Astrocyte (in vitro differentiated cells and primary cell): ENCODE results near the gene TMEM95. TPM values are rescaled to one million over a fixed set of nuclear protein-coding genes. Genes with fewer than 3 reads are reported as not detected.
A peak's percentile ranks its signal among the peaks of the same experiment; 100 is the strongest.

Source experiments
- DNase-seq: peaks from one replicate; pipeline ENCODE4 v3.0.0-alpha.2; 2010; ENCODE audit warnings: low read depth
- FAIRE-seq: peaks from 2 replicates; lab custom pipeline; 2011; peaks lifted over from hg19 to GRCh38; lab: Jason Lieb, UNC
- H2AFZ ChIP-seq: 2 replicates; pipeline ENCODE4 v1.6.0; 2012; ENCODE audit warnings: low read depth, low read length, inconsistent platforms
- H3K27ac ChIP-seq: 2 replicates; pipeline ENCODE4 v1.5.1; 2011; ENCODE audit warnings: low read depth, low read length, inconsistent platforms
- H3K27me3 ChIP-seq: 2 replicates; pipeline ENCODE4 v1.6.0; 2011; ENCODE audit warnings: low read length, inconsistent platforms; ENCODE audit not compliant: insufficient read depth
- H3K36me3 ChIP-seq: 2 replicates; pipeline ENCODE4 v1.5.1; 2011; ENCODE audit warnings: low read length, inconsistent platforms; ENCODE audit not compliant: insufficient read depth
- H3K4me1 ChIP-seq: 2 replicates; pipeline ENCODE4 v1.5.1; 2011; ENCODE audit warnings: low read length, inconsistent platforms; ENCODE audit not compliant: insufficient read depth
- H3K4me2 ChIP-seq: 2 replicates; pipeline ENCODE4 v1.6.0; 2012; ENCODE audit warnings: low read length, inconsistent platforms
- H3K4me3 ChIP-seq: 2 replicates; pipeline ENCODE4 v1.5.1; 2011; ENCODE audit warnings: low read depth, mild to moderate bottlenecking, low read length, inconsistent platforms; ENCODE audit not compliant: insufficient read depth
- H3K79me2 ChIP-seq: 2 replicates; pipeline ENCODE4 v1.6.0; 2012; ENCODE audit warnings: mild to moderate bottlenecking, low read length, inconsistent platforms; ENCODE audit not compliant: insufficient read depth
- H3K9ac ChIP-seq: 2 replicates; pipeline ENCODE4 v1.6.0; 2012; ENCODE audit warnings: mild to moderate bottlenecking, low read length, inconsistent platforms
- H3K9me3 ChIP-seq: 2 replicates; pipeline ENCODE4 v1.5.1; 2012; ENCODE audit warnings: low read depth, mild to moderate bottlenecking, low read length, inconsistent platforms; ENCODE audit not compliant: insufficient read depth
- H4K20me1 ChIP-seq: 2 replicates; pipeline ENCODE4 v1.6.0; 2012; ENCODE audit warnings: low read length, inconsistent platforms; ENCODE audit not compliant: insufficient read depth
- H3K27ac Mint-ChIP-seq: one replicate; pipeline ENCODE4 v1.8.0; 2021; ENCODE audit warnings: mild to moderate bottlenecking, mixed read lengths; ENCODE audit not compliant: unreplicated experiment
- H3K27me3 Mint-ChIP-seq: one replicate; pipeline ENCODE4 v1.8.0; 2021; ENCODE audit warnings: low read depth, mixed read lengths; ENCODE audit not compliant: unreplicated experiment
- H3K36me3 Mint-ChIP-seq: one replicate; pipeline ENCODE4 v1.8.0; 2021; ENCODE audit warnings: low read depth, mixed read lengths; ENCODE audit not compliant: unreplicated experiment
- H3K4me1 Mint-ChIP-seq: one replicate; pipeline ENCODE4 v1.8.0; 2021; ENCODE audit warnings: low read depth, mixed read lengths; ENCODE audit not compliant: unreplicated experiment
- H3K4me3 Mint-ChIP-seq: one replicate; pipeline ENCODE4 v1.8.0; 2021; ENCODE audit warnings: mild to moderate bottlenecking, moderate library complexity, mixed read lengths; ENCODE audit not compliant: unreplicated experiment
- H3K9me3 Mint-ChIP-seq: one replicate; pipeline ENCODE4 v1.8.0; 2021; ENCODE audit warnings: mild to moderate bottlenecking, mixed read lengths; ENCODE audit not compliant: unreplicated experiment
- EZH2 ChIP-seq: IDR thresholded peaks from 2 replicates; pipeline ENCODE4 v1.6.1; 2012; ENCODE audit warnings: mild to moderate bottlenecking, low read length, inconsistent platforms; ENCODE audit not compliant: insufficient read depth
- total RNA-seq: library from RNA; stranded (reverse); gene quantifications from 2 replicates; pipeline ENCODE4 v1.2.1, GENCODE V29; 2021
- TF ChIP-seq, protein P1 (sequence below): IDR thresholded peaks from 2 replicates; pipeline ENCODE4 v1.5.1; 2011; ENCODE audit warnings: low read depth, mild to moderate bottlenecking, inconsistent platforms, low read length, moderate library complexity; ENCODE audit not compliant: insufficient read depth

TMEM95 gene
- total RNA-seq, 1 donor from 2014 or later = 0.30 TPM

DNA sequence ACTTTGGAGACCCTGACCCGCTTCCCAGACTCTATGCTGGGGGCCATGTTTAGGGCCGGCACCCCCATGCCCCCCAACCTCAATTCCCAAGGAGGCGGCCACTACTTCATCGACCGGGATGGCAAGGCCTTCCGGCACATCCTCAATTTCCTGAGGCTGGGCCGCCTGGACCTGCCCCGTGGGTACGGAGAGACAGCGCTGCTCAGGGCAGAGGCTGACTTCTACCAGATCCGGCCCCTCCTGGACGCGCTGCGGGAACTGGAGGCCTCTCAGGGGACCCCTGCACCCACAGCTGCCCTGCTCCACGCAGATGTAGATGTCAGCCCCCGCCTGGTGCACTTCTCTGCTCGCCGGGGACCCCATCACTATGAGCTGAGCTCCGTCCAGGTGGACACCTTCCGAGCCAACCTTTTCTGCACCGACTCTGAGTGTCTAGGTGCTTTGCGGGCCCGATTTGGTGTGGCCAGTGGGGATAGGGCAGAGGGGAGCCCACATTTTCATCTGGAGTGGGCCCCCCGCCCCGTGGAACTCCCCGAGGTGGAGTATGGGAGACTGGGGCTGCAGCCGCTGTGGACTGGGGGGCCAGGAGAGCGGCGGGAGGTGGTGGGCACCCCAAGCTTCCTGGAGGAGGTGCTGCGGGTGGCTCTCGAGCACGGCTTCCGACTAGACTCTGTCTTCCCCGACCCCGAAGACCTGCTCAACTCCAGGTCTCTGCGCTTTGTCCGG, 1.9 kb upstream of the TMEM95 start:
- Histone ChIP-seq H3K36me3 (no peaks in the 10 kb centered on the region), H4K20me1 (peaks cover 30% of the 10 kb centered on the region), H3K27ac (no peak overlapping the region), H3K27me3 (peaks cover 3% of the 10 kb centered on the region), H3K9ac (peak overlapping the region; percentile 99), H3K4me1 (peaks cover 32% of the 10 kb centered on the region), H3K4me2 (peak overlapping the region; percentile 97), H3K4me3 (peak overlapping the region; percentile 87), H3K79me2 (peaks cover 34% of the 10 kb centered on the region), H3K9me3 (no peaks in the 10 kb centered on the region), H2AFZ (no peak overlapping the region)
- Mint-ChIP-seq H3K27ac (peak overlapping the region; percentile 99), H3K27me3 (no peaks in the 10 kb centered on the region), H3K36me3 (no peaks in the 10 kb centered on the region), H3K9me3 (no peaks in the 10 kb centered on the region), H3K4me1 (peaks cover 21% of the 10 kb centered on the region), H3K4me3 (peak overlapping the region; percentile 94)
- TF ChIP-seq, protein P1, sequence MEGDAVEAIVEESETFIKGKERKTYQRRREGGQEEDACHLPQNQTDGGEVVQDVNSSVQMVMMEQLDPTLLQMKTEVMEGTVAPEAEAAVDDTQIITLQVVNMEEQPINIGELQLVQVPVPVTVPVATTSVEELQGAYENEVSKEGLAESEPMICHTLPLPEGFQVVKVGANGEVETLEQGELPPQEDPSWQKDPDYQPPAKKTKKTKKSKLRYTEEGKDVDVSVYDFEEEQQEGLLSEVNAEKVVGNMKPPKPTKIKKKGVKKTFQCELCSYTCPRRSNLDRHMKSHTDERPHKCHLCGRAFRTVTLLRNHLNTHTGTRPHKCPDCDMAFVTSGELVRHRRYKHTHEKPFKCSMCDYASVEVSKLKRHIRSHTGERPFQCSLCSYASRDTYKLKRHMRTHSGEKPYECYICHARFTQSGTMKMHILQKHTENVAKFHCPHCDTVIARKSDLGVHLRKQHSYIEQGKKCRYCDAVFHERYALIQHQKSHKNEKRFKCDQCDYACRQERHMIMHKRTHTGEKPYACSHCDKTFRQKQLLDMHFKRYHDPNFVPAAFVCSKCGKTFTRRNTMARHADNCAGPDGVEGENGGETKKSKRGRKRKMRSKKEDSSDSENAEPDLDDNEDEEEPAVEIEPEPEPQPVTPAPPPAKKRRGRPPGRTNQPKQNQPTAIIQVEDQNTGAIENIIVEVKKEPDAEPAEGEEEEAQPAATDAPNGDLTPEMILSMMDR = no peak
- TF ChIP-seq EZH2 = no peak
- no peak for DNase-seq
- FAIRE-seq = no peak

DNA sequence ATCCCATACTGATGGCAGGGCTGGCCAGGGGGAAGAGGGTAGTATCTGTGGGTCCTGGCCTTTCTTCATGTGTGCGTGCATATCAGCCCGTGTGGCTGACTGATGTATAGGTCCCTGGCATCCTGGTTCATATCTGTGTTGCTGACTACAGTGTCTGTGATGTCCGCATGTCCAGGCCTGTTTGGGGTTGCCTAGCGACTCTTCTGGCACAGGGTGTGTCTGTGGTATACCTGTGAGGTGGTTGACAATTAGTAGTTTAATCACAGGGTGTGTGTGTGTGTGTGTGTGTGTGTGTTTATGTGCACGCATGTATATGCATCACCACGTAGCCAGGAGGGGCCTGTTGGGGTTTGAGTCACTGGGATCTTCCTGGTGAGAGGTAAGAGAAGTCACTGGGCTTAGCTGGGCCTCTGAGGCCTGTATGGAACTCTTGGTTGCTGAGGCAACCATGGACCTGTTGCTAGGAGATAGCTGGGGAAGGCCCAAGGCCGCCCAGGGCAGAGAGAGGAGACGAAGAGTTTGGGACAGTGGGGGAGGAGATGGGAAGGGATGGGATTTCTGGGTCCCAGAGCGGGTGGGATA, 603 bp upstream of the TMEM95 start:
- DNase-seq (peak; percentile 63), FAIRE-seq (no peak)
- peaks cover 32% of the 10 kb centered on the region for H3K4me1 ChIP-seq
- no peaks in the 10 kb centered on the region for H3K9me3 ChIP-seq
- peaks cover 20% of the 10 kb centered on the region for H3K4me1 Mint-ChIP-seq
- peaks cover 25% of the 10 kb centered on the region for H4K20me1 ChIP-seq
- peak overlapping the region; percentile 94 for H3K4me3 Mint-ChIP-seq
- H3K27ac Mint-ChIP-seq = peak overlapping the region; percentile 80
- no peaks in the 10 kb centered on the region for H3K9me3 Mint-ChIP-seq
- peak overlapping the region; percentile 97 for H3K4me2 ChIP-seq
- H3K27me3 ChIP-seq = peaks cover 3% of the 10 kb centered on the region
- H3K27me3 Mint-ChIP-seq = no peaks in the 10 kb centered on the region
- no peaks in the 10 kb centered on the region for H3K36me3 ChIP-seq
- H3K9ac ChIP-seq = peak overlapping the region; percentile 30
- no peak overlapping the region for H2AFZ ChIP-seq
- H3K79me2 ChIP-seq = peaks cover 34% of the 10 kb centered on the region
- TF ChIP-seq, protein P1 = no peak
- no peak for TF ChIP-seq EZH2
- no peak overlapping the region for H3K4me3 ChIP-seq
- no peaks in the 10 kb centered on the region for H3K36me3 Mint-ChIP-seq
- H3K27ac ChIP-seq = no peak overlapping the region

DNA sequence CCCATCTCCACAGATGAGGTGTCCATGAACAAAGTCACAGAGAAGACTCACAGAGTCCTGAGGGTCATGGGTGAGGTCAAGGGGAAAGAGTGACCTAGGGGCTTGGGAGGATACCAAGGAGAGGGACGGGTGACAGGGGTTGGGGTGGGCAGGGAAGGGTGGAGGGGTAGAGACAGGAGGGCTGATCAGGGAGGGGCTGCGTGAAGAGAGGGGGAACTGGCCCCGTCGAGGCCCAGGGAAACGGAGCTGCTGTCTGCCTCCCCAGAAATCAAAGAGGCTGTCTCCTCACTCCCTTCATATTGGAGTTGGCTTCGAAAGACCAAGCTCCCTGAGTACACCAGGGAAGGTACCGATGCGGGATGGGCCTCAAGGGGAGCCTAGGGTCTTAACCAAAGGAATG, 617 bp downstream of the TMEM95 start:
- Histone ChIP-seq H4K20me1 (peaks cover 25% of the 10 kb centered on the region), H3K9ac (no peak overlapping the region), H3K79me2 (peaks cover 34% of the 10 kb centered on the region), H3K36me3 (no peaks in the 10 kb centered on the region), H3K27me3 (peaks cover 3% of the 10 kb centered on the region), H2AFZ (no peak overlapping the region), H3K4me1 (peaks cover 25% of the 10 kb centered on the region), H3K4me2 (no peak overlapping the region), H3K27ac (no peak overlapping the region), H3K4me3 (no peak overlapping the region), H3K9me3 (no peaks in the 10 kb centered on the region)
- DNase-seq (no peak), FAIRE-seq (no peak)
- H3K4me1 Mint-ChIP-seq = peaks cover 15% of the 10 kb centered on the region
- no peaks in the 10 kb centered on the region for H3K36me3 Mint-ChIP-seq
- H3K27me3 Mint-ChIP-seq = no peaks in the 10 kb centered on the region
- H3K27ac Mint-ChIP-seq = no peak overlapping the region
- no peak for TF ChIP-seq EZH2
- TF ChIP-seq, protein P1 = no peak
- H3K4me3 Mint-ChIP-seq = no peak overlapping the region
- no peaks in the 10 kb centered on the region for H3K9me3 Mint-ChIP-seq
